DND-41 (cell line): ENCODE measurements around the gene AACS.
"Not testable (repeated sequence)": the region's sequence is repeated elsewhere in the genome, so short reads cannot be mapped to it uniquely, and the experiment has no call there.

ENCODE experiments used
- ATAC-seq: fragments of 200-7000 bp; cut with Tn5 transposase; 3 replicates; pipeline ENCODE4 v1.9.1; 2021; ENCODE audit warnings: low read depth; ENCODE audit not compliant: insufficient read depth
- DNase-seq: peaks from one replicate; pipeline ENCODE4 v3.0.0-alpha.2; 2020
- H2AFZ ChIP-seq: 2 replicates; pipeline ENCODE4 v1.6.0; 2012; ENCODE audit warnings: low read depth, low read length
- H3K27ac ChIP-seq: 2 replicates; pipeline ENCODE4 v1.5.1; 2012; ENCODE audit warnings: low read length, inconsistent platforms
- H3K27me3 ChIP-seq: fragments of 200-600 bp; sonication (generic); 2 replicates; pipeline ENCODE4 v1.6.0; 2012; ENCODE audit warnings: low read length, mild to moderate bottlenecking, inconsistent platforms; ENCODE audit not compliant: insufficient read depth, poor library complexity
- H3K36me3 ChIP-seq: 2 replicates; pipeline ENCODE4 v1.5.1; 2012; ENCODE audit warnings: low read length, inconsistent platforms; ENCODE audit not compliant: insufficient read depth
- H3K4me1 ChIP-seq: 2 replicates; pipeline ENCODE4 v1.5.1; 2012; ENCODE audit warnings: mild to moderate bottlenecking, low read length; ENCODE audit not compliant: insufficient read depth
- H3K4me2 ChIP-seq: 2 replicates; pipeline ENCODE4 v1.6.0; 2012; ENCODE audit warnings: mild to moderate bottlenecking, moderate library complexity, low read length, inconsistent platforms; ENCODE audit not compliant: insufficient read depth
- H3K4me3 ChIP-seq, 2 experiments: fragments of 200-600 bp in 1 of 2; shearing (Covaris generic) in 1 of 2; 2 replicates each; pipeline ENCODE4 v1.5.1; 2012 to 2016; ENCODE audit warnings: inconsistent platforms in 2 of 2, low read length in 2 of 2, mild to moderate bottlenecking in 2 of 2, low read depth in 1 of 2, moderate library complexity in 1 of 2
- H3K79me2 ChIP-seq: 2 replicates; pipeline ENCODE4 v1.6.0; 2012; ENCODE audit warnings: low read length, inconsistent platforms; ENCODE audit not compliant: insufficient read depth
- H3K9ac ChIP-seq: 2 replicates; pipeline ENCODE4 v1.6.0; 2012; ENCODE audit warnings: low read depth, mild to moderate bottlenecking, inconsistent platforms, low read length, moderate library complexity
- H3K9me3 ChIP-seq: 2 replicates; pipeline ENCODE4 v1.5.1; 2012; ENCODE audit warnings: low read length, moderate library complexity, mild to moderate bottlenecking, inconsistent platforms; ENCODE audit not compliant: insufficient read depth, severe bottlenecking
- H4K20me1 ChIP-seq: 2 replicates; pipeline ENCODE4 v1.6.0; 2012; ENCODE audit warnings: low read length; ENCODE audit not compliant: insufficient read depth
- EZH2 ChIP-seq: IDR thresholded peaks from 3 replicates; pipeline ENCODE4 v1.6.1; 2012; ENCODE audit warnings: borderline replicate concordance, low read depth, mild to moderate bottlenecking, moderate library complexity, low read length, inconsistent platforms; ENCODE audit not compliant: severe bottlenecking
- TF ChIP-seq, protein P1 (sequence below): IDR thresholded peaks from 2 replicates; pipeline ENCODE4 v1.5.1; 2012; ENCODE audit warnings: borderline replicate concordance, low read length, moderate library complexity, mild to moderate bottlenecking; ENCODE audit not compliant: poor library complexity, severe bottlenecking; ENCODE audit errors: extremely low read depth

The AACS gene

DNA sequence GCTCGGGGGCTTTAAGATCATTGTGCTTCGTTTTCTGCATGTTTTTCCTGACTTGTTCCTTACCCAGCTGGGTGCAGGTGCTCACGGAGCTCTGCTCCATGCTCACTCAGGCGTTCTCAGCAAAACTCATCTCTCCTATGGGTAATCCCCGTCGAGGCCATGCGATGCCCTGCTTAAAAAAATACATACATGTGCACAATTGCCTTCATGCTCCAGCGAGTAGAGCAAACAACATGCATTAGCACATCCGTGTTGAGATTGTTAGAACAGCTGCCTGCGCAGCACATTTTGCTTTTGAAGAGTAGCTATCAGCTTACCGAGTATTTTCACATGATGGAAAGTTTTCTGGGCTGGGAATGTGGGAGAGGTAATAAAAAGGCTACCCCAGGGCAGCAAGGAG is 16.2 kb downstream of the AACS start:
- no peak for ATAC-seq
- H2AFZ ChIP-seq, result no peak overlapping the region
- no peaks in the 10 kb centered on the region for H3K4me1 ChIP-seq
- H3K27ac ChIP-seq, result no peak overlapping the region
- H3K36me3 ChIP-seq, result peaks cover 20% of the 10 kb centered on the region
- H3K9ac ChIP-seq, result no peak overlapping the region
- H3K27me3 ChIP-seq, result no peaks in the 10 kb centered on the region
- no peaks in the 10 kb centered on the region for H3K9me3 ChIP-seq
- no peak overlapping the region for H3K4me2 ChIP-seq
- H4K20me1 ChIP-seq, result no peaks in the 10 kb centered on the region
- H3K79me2 ChIP-seq, result no peaks in the 10 kb centered on the region
- no peak for DNase-seq
- TF ChIP-seq, protein P1, sequence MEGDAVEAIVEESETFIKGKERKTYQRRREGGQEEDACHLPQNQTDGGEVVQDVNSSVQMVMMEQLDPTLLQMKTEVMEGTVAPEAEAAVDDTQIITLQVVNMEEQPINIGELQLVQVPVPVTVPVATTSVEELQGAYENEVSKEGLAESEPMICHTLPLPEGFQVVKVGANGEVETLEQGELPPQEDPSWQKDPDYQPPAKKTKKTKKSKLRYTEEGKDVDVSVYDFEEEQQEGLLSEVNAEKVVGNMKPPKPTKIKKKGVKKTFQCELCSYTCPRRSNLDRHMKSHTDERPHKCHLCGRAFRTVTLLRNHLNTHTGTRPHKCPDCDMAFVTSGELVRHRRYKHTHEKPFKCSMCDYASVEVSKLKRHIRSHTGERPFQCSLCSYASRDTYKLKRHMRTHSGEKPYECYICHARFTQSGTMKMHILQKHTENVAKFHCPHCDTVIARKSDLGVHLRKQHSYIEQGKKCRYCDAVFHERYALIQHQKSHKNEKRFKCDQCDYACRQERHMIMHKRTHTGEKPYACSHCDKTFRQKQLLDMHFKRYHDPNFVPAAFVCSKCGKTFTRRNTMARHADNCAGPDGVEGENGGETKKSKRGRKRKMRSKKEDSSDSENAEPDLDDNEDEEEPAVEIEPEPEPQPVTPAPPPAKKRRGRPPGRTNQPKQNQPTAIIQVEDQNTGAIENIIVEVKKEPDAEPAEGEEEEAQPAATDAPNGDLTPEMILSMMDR, result no peak
- TF ChIP-seq EZH2, result no peak
- no peak overlapping the region for H3K4me3 ChIP-seq

DNA sequence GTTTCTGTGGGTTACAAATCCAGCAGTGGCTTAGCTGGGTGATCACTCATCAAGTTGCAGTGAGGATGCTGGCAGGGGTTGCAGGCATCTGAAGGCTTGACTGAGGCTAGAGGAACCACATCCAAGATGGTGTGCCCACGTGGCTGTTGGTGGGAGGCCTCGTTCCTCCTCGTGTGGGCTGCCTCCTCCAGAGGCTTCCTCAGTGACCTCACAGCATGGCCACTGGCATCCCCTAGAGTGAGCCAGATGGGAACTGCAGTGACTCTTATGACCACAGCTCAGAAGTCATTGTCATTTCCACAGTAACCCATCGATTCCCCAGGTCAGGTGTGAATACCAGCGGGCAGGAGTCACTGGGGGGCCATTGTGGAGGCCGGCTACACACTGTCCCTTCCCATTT is 17.8 kb downstream of the AACS start:
- no peaks in the 10 kb centered on the region for H4K20me1 ChIP-seq
- no peak overlapping the region for H3K27ac ChIP-seq
- ATAC-seq (no peak), DNase-seq (no peak)
- H3K27me3 ChIP-seq, result no peaks in the 10 kb centered on the region
- H3K4me3 ChIP-seq, result no peak overlapping the region
- H3K4me2 ChIP-seq, result no peak overlapping the region
- peaks cover 16% of the 10 kb centered on the region for H3K36me3 ChIP-seq
- TF ChIP-seq, protein P1, result no peak
- TF ChIP-seq EZH2, result no peak
- no peaks in the 10 kb centered on the region for H3K79me2 ChIP-seq
- no peaks in the 10 kb centered on the region for H3K9me3 ChIP-seq
- H2AFZ ChIP-seq, result no peak overlapping the region
- no peaks in the 10 kb centered on the region for H3K4me1 ChIP-seq
- H3K9ac ChIP-seq, result no peak overlapping the region

DNA sequence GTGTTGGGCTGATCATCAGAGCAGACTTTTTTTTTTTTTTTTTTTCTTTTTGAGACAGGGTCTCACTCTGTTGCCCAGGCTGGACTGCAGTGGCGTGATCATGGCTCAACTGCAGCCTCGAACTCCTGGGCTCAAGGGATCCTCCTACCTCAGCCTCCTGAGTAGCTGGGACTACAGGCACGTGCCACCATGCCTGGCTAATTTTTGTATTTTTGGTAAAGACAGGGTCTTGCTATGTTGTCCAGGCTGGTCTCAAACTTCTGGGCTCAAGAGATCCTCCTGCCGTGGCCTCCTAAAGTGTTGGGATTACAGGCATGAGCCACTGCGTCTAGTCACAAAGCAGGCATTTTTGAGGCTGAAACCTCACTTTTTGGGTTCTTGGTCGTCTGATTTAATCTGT is 23.0 kb downstream of the AACS start:
- not testable (repeated sequence) for ATAC-seq, H3K4me1 ChIP-seq, H4K20me1 ChIP-seq, DNase-seq, H3K27ac ChIP-seq, H3K79me2 ChIP-seq, H2AFZ ChIP-seq, H3K4me3 ChIP-seq, H3K9ac ChIP-seq, H3K4me2 ChIP-seq, H3K27me3 ChIP-seq, H3K9me3 ChIP-seq
- peaks cover 39% of the 10 kb centered on the region for H3K36me3 ChIP-seq

DNA sequence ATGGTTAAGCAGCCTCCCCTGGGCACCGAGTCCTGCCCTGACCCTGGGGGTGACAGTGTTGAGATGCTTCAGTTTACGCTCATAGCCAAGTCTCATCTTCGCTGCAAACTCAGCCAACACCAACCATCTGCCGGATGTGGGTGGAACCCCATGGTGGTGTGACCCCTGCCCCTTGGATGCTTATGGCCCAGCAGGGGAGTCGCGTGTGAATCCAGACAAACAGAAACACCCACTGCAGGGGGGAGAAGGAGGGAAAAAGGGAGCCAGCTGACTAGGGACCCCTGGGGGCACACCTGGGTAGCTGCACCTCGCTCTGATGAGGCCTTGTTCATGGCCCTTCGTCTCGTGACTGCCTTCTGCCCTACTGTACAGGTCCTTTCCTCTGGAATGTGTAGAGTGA is 23.8 kb downstream of the AACS start:
- H3K4me2 ChIP-seq, result no peak overlapping the region
- H4K20me1 ChIP-seq, result no peaks in the 10 kb centered on the region; the same call in 1 of the 2 replicates
- H3K27ac ChIP-seq, result no peak overlapping the region
- ATAC-seq (no peak), DNase-seq (no peak)
- peaks cover 39% of the 10 kb centered on the region for H3K36me3 ChIP-seq
- H3K4me3 ChIP-seq, result no peak overlapping the region
- H3K27me3 ChIP-seq, result no peaks in the 10 kb centered on the region
- no peaks in the 10 kb centered on the region for H3K4me1 ChIP-seq
- H3K9ac ChIP-seq, result no peak overlapping the region
- TF ChIP-seq, protein P1, result peak; percentile 16
- no peak for TF ChIP-seq EZH2
- H2AFZ ChIP-seq, result no peak overlapping the region
- no peaks in the 10 kb centered on the region for H3K9me3 ChIP-seq
- no peaks in the 10 kb centered on the region for H3K79me2 ChIP-seq
